Measurements from ENCODE around the gene MEGF9. TPM values are rescaled to one million over a fixed set of nuclear protein-coding genes. Genes with fewer than 3 reads are reported as not detected.

Gene MEGF9
- total RNA-seq, 5 donors from 2014 or later (not counting 1 experiment from before 2014, with no cell fraction given): 10.4 to 15.5 (median 11.3) TPM

DNA sequence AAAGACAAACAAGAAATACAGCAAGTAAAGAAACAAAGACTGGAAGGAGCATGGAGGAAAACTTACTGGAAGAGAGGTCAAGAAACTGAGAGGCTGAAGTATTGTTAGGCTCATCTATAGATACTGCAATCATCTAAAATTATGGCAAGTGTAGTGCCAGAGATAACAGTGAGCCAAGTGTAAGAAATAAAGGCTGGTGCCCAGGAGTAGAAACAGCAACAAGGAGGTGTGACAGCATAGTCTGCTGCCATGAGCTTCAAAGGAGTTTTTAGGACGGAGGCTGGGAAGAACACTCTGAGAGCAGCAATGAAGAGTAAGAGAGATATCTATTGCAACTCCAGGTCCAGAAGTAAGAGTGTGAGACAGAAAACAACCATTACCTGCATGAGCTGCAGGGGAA lies 60.5 kb downstream of the MEGF9 start:
- Histone ChIP-seq H3K4me3 (ENCODE audit: control insufficient read depth in 1 of 2, extremely low read depth in 1 of 2, low read length in 1 of 2) (no peak overlapping the region), H3K27ac (ENCODE audit: low read length) (no peak overlapping the region), H3K27me3 (replicated peaks in 1 of 2; ENCODE audit: control insufficient read depth in 2 of 2, extremely low read depth in 1 of 2, insufficient read depth in 2 of 2, low read length in 1 of 2) (no peaks in the 10 kb centered on the region), H3K9me3 (no peaks in the 10 kb centered on the region), H3K4me1 (ENCODE audit: control insufficient read depth in 1 of 2, extremely low read depth in 1 of 2, insufficient read depth in 2 of 2, low read length in 2 of 2) (no peaks in the 10 kb centered on the region), H3K36me3 (ENCODE audit: control insufficient read depth in 2 of 2, extremely low read depth in 1 of 2, insufficient read depth in 1 of 2, low read length in 1 of 2) (no peaks in the 10 kb centered on the region)
- Mint-ChIP-seq H3K4me1 (peaks cover 0 to 4% (median 2%) of the 10 kb centered on the region in 3 donors), H3K9me3 (no peaks in the 10 kb centered on the region), H3K27ac (no peak overlapping the region), H3K27me3 (no peaks in the 10 kb centered on the region), H3K36me3 (peaks cover 20% of the 10 kb centered on the region), H3K4me3 (no peak overlapping the region)
- CTCF ChIA-PET: no interaction called here
- POLR2A ChIA-PET: no interaction called here
- DNase-seq: no peak
- no peak for ATAC-seq (replicated peaks in 1 of 4)
- WGBS (ENCODE audit: insufficient coverage): no CpG with 5 or more reads among the region's 1 CpG

DNA sequence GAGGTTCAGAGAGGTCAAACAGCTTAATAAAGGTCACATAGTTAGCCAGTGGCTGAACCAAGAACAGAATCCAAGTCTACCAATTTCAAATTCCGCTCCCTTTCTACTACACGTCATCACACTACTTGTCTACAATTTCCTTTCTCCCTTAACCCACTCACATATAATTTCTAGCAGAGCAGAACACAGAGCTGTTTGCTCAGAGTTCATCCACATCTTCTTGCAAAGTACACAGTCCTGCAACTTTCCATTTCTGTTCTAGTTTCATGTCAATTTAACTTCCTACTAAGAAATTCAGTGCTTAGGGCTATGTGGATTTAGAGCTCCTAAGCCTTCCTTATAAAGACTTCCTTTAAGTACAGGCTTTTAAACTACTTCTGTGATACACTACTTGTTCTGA lies 61.3 kb downstream of the MEGF9 start:
- no peak for DNase-seq
- Mint-ChIP-seq H3K9me3 (no peaks in the 10 kb centered on the region), H3K36me3 (peaks cover 20% of the 10 kb centered on the region), H3K27ac (no peak overlapping the region), H3K4me1 (peaks cover 0 to 4% (median 2%) of the 10 kb centered on the region in 3 donors), H3K4me3 (no peak overlapping the region), H3K27me3 (no peaks in the 10 kb centered on the region)
- Histone ChIP-seq H3K4me3 (ENCODE audit: control insufficient read depth in 1 of 2, extremely low read depth in 1 of 2, low read length in 1 of 2) (no peak overlapping the region), H3K27me3 (replicated peaks in 1 of 2; ENCODE audit: control insufficient read depth in 2 of 2, extremely low read depth in 1 of 2, insufficient read depth in 2 of 2, low read length in 1 of 2) (no peaks in the 10 kb centered on the region), H3K27ac (ENCODE audit: low read length) (no peak overlapping the region), H3K9me3 (no peaks in the 10 kb centered on the region), H3K4me1 (ENCODE audit: control insufficient read depth in 1 of 2, extremely low read depth in 1 of 2, insufficient read depth in 2 of 2, low read length in 2 of 2) (no peaks in the 10 kb centered on the region), H3K36me3 (ENCODE audit: control insufficient read depth in 2 of 2, extremely low read depth in 1 of 2, insufficient read depth in 1 of 2, low read length in 1 of 2) (no peaks in the 10 kb centered on the region)
- 93% methylated on average over 2 of the region's 2 CpGs for WGBS (ENCODE audit: insufficient coverage)
- ChIA-PET CTCF (interaction anchor here in 1 of 2 donors (0.7 kb wide), 1 partner anchor 67 kb away, joined by 3 read pairs; no protein-coding TSS in a partner anchor), POLR2A (no interaction called here)
- ATAC-seq (replicated peaks in 1 of 4): no peak

DNA sequence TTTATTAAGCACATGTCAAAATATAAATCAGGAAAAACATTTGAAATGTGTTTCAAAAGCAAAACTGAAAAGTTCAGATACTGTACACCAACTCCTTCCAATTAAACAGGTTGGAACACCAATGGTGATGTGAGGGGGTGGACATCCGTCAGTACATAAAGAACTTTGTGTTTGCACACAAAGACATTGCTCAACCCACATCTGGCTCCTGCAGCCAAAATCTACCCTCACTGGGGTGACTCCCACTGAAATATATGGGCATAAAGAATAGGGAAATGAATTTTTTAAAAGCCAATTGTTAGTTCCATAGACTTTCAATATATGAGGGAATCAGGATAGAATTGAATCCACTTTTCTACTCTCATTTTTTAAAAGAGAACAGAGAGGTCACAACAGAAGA lies 63.9 kb downstream of the MEGF9 start:
- H3K36me3 ChIP-seq (ENCODE audit: control insufficient read depth in 2 of 2, extremely low read depth in 1 of 2, insufficient read depth in 1 of 2, low read length in 1 of 2): no peaks in the 10 kb centered on the region
- Mint-ChIP-seq H3K4me3 (no peak overlapping the region), H3K9me3 (no peaks in the 10 kb centered on the region), H3K36me3 (peaks cover 18% of the 10 kb centered on the region), H3K27me3 (no peaks in the 10 kb centered on the region), H3K4me1 (peaks cover 0 to 2% (median under 1%) of the 10 kb centered on the region in 3 donors), H3K27ac (no peak overlapping the region)
- WGBS (ENCODE audit: insufficient coverage): no CpG with 5 or more reads among the region's 1 CpG
- H3K4me1 ChIP-seq (ENCODE audit: control insufficient read depth in 1 of 2, extremely low read depth in 1 of 2, insufficient read depth in 2 of 2, low read length in 2 of 2): no peaks in the 10 kb centered on the region
- H3K4me3 ChIP-seq (ENCODE audit: control insufficient read depth in 1 of 2, extremely low read depth in 1 of 2, low read length in 1 of 2): no peak overlapping the region
- DNase-seq (no peak), ATAC-seq (replicated peaks in 1 of 4) (no peak)
- H3K27ac ChIP-seq (ENCODE audit: low read length): no peak overlapping the region
- POLR2A ChIA-PET: no interaction called here
- H3K9me3 ChIP-seq: no peaks in the 10 kb centered on the region
- H3K27me3 ChIP-seq (replicated peaks in 1 of 2; ENCODE audit: control insufficient read depth in 2 of 2, extremely low read depth in 1 of 2, insufficient read depth in 2 of 2, low read length in 1 of 2): no peaks in the 10 kb centered on the region
- CTCF ChIA-PET: no interaction called here

DNA sequence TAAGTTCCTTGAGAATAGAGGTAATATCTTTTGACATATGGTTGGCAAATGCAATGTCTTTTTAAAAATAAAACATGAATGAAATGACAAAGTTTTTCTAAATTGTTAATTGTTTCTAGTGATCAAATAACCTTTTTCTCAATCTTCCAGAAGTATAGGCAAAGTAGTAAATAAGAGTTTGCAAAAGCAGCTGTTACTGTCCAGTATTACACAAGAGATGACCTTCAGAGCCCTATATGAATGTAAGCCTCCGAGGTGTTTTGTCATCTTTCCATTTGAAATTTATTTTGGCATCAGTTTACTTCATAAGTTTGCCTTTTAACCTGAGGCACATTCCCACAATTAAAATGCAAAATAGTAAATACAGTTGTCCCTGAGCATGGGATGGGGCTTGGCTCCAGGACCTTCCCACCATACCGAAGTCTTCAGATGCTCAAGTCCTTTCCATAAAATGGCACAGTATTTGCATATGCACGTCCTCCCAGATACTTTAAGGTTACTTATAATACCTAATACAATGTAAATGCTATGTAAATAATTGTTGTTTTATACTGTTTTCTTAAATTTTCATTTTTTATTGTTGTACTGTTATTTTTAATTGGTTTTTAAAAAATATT lies 65.6 kb downstream of the MEGF9 start:
- ChIA-PET CTCF (no interaction called here), POLR2A (no interaction called here)
- Histone ChIP-seq H3K27me3 (replicated peaks in 1 of 2; ENCODE audit: control insufficient read depth in 2 of 2, extremely low read depth in 1 of 2, insufficient read depth in 2 of 2, low read length in 1 of 2) (no peaks in the 10 kb centered on the region), H3K9me3 (no peaks in the 10 kb centered on the region), H3K4me3 (ENCODE audit: control insufficient read depth in 1 of 2, extremely low read depth in 1 of 2, low read length in 1 of 2) (no peak overlapping the region), H3K4me1 (ENCODE audit: control insufficient read depth in 1 of 2, extremely low read depth in 1 of 2, insufficient read depth in 2 of 2, low read length in 2 of 2) (no peaks in the 10 kb centered on the region), H3K36me3 (ENCODE audit: control insufficient read depth in 2 of 2, extremely low read depth in 1 of 2, insufficient read depth in 1 of 2, low read length in 1 of 2) (peaks cover 0 to 4% of the 10 kb centered on the region in 2 donors), H3K27ac (ENCODE audit: low read length) (no peak overlapping the region)
- no peaks in the 10 kb centered on the region for H3K27me3 Mint-ChIP-seq
- H3K4me3 Mint-ChIP-seq: no peak overlapping the region
- WGBS (ENCODE audit: insufficient coverage): no CpG with 5 or more reads among the region's 3 CpGs
- H3K27ac Mint-ChIP-seq: no peak overlapping the region
- no peak for DNase-seq
- H3K4me1 Mint-ChIP-seq: no peaks in the 10 kb centered on the region
- peaks cover 14% of the 10 kb centered on the region for H3K36me3 Mint-ChIP-seq
- H3K9me3 Mint-ChIP-seq: no peaks in the 10 kb centered on the region
- ATAC-seq (replicated peaks in 1 of 4): no peak

DNA sequence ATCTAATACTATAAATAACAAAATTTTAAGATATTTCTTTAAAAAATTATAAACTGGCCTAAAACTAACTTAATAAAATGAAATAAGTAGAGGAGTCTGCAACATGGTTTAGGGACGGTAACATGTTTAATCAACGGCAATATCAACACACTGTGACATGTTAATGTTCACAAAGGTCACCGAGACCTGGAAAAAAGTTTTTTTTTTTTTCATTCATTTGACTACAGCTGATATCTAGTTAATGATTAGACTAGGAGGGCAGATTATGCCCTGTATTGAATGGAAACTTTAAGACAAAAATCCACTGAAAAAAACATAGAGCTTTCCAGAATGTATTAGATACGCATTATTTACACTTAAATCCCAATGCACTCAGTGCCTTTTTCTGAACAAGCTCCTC lies 67.3 kb downstream of the MEGF9 start:
- Mint-ChIP-seq H3K4me3 (no peak overlapping the region), H3K27me3 (no peaks in the 10 kb centered on the region)
- WGBS (ENCODE audit: insufficient coverage): 100% methylated on average over 1 of the region's 4 CpGs

DNA sequence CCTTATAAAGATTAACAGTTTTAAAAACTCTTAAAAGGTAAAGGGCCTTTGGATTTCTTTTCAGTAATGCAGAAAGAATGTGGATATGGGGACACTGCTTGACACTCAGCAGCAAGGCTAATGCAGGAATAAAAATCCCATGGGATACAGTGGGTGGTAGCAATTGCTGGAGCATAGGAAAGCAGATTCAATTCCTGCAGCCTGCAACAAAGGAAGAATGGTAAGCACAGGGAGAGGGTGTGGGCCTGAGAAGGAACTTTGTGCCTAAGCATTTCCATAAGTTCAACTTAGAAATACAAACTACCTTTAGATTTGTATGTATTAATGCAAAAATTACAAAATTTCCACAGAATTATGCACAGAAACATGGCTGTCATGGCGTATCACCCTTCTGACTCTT lies 68.5 kb downstream of the MEGF9 start:
- ATAC-seq (replicated peaks in 1 of 4): no peak
- no peak for DNase-seq
- Mint-ChIP-seq H3K36me3 (peaks cover 26% of the 10 kb centered on the region), H3K9me3 (peaks cover 0 to 4% (median 0%) of the 10 kb centered on the region in 3 donors), H3K4me1 (no peaks in the 10 kb centered on the region), H3K27me3 (no peaks in the 10 kb centered on the region), H3K4me3 (no peak overlapping the region), H3K27ac (no peak overlapping the region)
- H3K27me3 ChIP-seq (replicated peaks in 1 of 2; ENCODE audit: control insufficient read depth in 2 of 2, extremely low read depth in 1 of 2, insufficient read depth in 2 of 2, low read length in 1 of 2): no peaks in the 10 kb centered on the region
- no peak overlapping the region for H3K4me3 ChIP-seq (ENCODE audit: control insufficient read depth in 1 of 2, extremely low read depth in 1 of 2, low read length in 1 of 2)
- H3K9me3 ChIP-seq: no peaks in the 10 kb centered on the region
- WGBS (ENCODE audit: insufficient coverage): 100% methylated on average over 1 of the region's 1 CpG
- CTCF ChIA-PET: no interaction called here
- POLR2A ChIA-PET: no interaction called here
- no peak overlapping the region for H3K27ac ChIP-seq (ENCODE audit: low read length)
- H3K4me1 ChIP-seq (ENCODE audit: control insufficient read depth in 1 of 2, extremely low read depth in 1 of 2, insufficient read depth in 2 of 2, low read length in 2 of 2): no peaks in the 10 kb centered on the region
- H3K36me3 ChIP-seq (ENCODE audit: control insufficient read depth in 2 of 2, extremely low read depth in 1 of 2, insufficient read depth in 1 of 2, low read length in 1 of 2): peaks cover 0 to 4% of the 10 kb centered on the region in 2 donors

More for the DNA sequence above, 67.3 kb downstream of the MEGF9 start:
- no peak overlapping the region for H3K27ac ChIP-seq (ENCODE audit: low read length)
- no peaks in the 10 kb centered on the region for H3K9me3 ChIP-seq
- H3K36me3 Mint-ChIP-seq: peaks cover 22% of the 10 kb centered on the region
- no peaks in the 10 kb centered on the region for H3K9me3 Mint-ChIP-seq
- no peak overlapping the region for H3K4me3 ChIP-seq (ENCODE audit: control insufficient read depth in 1 of 2, extremely low read depth in 1 of 2, low read length in 1 of 2)
- H3K36me3 ChIP-seq (ENCODE audit: control insufficient read depth in 2 of 2, extremely low read depth in 1 of 2, insufficient read depth in 1 of 2, low read length in 1 of 2): peaks cover 0 to 4% of the 10 kb centered on the region in 2 donors
- no peak for DNase-seq
- POLR2A ChIA-PET: no interaction called here
- H3K4me1 ChIP-seq (ENCODE audit: control insufficient read depth in 1 of 2, extremely low read depth in 1 of 2, insufficient read depth in 2 of 2, low read length in 2 of 2): no peaks in the 10 kb centered on the region
- no peaks in the 10 kb centered on the region for H3K4me1 Mint-ChIP-seq
- H3K27ac Mint-ChIP-seq: no peak overlapping the region
- no peaks in the 10 kb centered on the region for H3K27me3 ChIP-seq (replicated peaks in 1 of 2; ENCODE audit: control insufficient read depth in 2 of 2, extremely low read depth in 1 of 2, insufficient read depth in 2 of 2, low read length in 1 of 2)
- CTCF ChIA-PET: interaction anchor here in 1 of 2 donors (0.5 to 1.0 kb wide), 2 partner anchors 15 to 30 kb away, joined by 3 to 6 read pairs; no protein-coding TSS in a partner anchor
- no peak for ATAC-seq (replicated peaks in 1 of 4)

DNA sequence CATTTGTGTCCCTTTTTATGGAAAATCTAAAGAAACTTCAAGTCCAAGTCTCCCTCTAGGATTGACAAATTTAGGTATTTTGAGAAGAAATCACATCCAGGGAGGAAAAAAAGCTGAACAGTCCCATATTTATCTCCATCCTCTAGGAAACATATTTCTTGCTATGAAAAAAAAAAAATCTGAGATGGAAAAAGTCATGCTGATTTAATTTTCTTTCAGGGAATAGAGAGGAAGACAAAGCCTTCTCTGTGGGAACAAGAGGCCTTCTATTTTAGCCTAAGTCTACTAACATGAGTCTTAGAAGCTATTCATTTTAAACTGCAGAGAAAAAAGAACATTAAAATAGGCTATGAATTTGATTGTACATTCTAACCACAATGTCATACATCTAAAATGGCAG lies 71.2 kb downstream of the MEGF9 start:
- Mint-ChIP-seq H3K4me3 (no peak overlapping the region), H3K9me3 (peaks cover 0 to 4% (median 0%) of the 10 kb centered on the region in 3 donors), H3K27ac (no peak overlapping the region), H3K4me1 (no peaks in the 10 kb centered on the region), H3K36me3 (peaks cover 29% of the 10 kb centered on the region), H3K27me3 (no peaks in the 10 kb centered on the region)
- POLR2A ChIA-PET: no interaction called here
- Histone ChIP-seq H3K4me1 (ENCODE audit: control insufficient read depth in 1 of 2, extremely low read depth in 1 of 2, insufficient read depth in 2 of 2, low read length in 2 of 2) (no peaks in the 10 kb centered on the region), H3K27me3 (replicated peaks in 1 of 2; ENCODE audit: control insufficient read depth in 2 of 2, extremely low read depth in 1 of 2, insufficient read depth in 2 of 2, low read length in 1 of 2) (no peaks in the 10 kb centered on the region), H3K9me3 (no peaks in the 10 kb centered on the region), H3K27ac (ENCODE audit: low read length) (no peak overlapping the region), H3K36me3 (ENCODE audit: control insufficient read depth in 2 of 2, extremely low read depth in 1 of 2, insufficient read depth in 1 of 2, low read length in 1 of 2) (peaks cover 0 to 4% of the 10 kb centered on the region in 2 donors), H3K4me3 (ENCODE audit: control insufficient read depth in 1 of 2, extremely low read depth in 1 of 2, low read length in 1 of 2) (no peak overlapping the region)
- DNase-seq: no peak
- no peak for ATAC-seq (replicated peaks in 1 of 4)
- CTCF ChIA-PET: interaction anchor here in 1 of 2 donors (0.7 kb wide), 1 partner anchor 157 kb away, joined by 3 read pairs; no protein-coding TSS in a partner anchor
